ENCODE data around the gene CFAP65.

CFAP65 gene

DNA sequence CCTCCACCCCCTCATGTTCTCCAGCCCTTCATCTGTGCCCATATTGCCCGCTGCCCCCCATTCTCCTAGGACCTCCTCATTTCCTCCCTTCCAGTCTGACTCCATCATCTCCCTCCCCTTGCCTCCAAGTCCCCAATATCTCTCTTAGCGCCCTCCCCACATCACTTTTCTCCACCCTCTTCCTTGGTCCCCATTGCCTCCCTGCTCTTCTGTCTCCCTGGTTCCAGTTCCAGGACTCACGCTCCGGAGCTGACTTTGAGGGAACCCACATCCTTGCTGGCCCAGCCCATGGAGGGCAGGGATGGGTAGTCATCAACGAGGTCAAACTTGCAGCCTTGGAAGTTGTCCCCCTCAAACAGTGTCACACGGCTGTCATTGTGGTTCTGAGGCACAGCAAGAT is 50.7 kb downstream of the CFAP65 start:
- no peak for DNase-seq

DNA sequence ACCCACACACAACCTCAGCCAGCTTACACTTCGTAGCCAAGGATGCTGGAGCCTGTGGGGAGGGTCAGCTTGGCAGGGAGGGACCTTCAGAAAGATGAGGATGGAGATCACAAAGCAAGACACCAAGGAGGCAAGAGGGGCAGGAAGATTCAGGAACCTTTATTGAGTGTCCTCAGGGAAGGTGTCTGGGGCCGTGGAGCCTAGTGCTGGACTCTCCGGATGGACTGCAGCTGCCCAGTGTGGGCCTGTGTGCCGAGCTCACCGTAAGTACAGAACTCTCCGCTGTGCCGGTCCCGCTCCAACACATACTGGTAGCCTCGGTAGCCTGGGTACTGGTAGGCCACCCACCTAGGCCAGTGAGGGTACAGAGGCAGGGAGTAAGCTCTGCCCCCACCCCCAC is 51.3 kb downstream of the CFAP65 start:
- no peak for DNase-seq

DNA sequence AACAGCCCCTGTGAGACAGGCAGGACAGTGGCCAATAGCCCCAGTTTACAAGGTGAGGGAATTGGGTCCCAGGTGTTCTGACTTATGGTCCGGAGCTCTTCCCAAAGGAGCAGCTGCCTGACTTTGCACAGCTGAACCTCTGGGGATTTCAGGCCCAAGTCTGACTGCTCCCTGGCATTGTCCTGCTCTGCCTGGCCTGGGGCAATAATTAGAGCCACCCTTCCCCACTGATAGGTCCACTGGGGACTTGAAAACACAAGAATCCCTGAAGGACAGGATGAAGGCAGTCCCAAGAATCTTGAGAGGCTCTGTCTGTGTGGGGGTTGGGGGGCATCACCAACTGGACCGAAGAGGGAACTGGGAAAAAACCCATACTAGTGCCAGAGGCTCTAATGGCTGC is 52.7 kb downstream of the CFAP65 start:
- no peak for DNase-seq

DNA sequence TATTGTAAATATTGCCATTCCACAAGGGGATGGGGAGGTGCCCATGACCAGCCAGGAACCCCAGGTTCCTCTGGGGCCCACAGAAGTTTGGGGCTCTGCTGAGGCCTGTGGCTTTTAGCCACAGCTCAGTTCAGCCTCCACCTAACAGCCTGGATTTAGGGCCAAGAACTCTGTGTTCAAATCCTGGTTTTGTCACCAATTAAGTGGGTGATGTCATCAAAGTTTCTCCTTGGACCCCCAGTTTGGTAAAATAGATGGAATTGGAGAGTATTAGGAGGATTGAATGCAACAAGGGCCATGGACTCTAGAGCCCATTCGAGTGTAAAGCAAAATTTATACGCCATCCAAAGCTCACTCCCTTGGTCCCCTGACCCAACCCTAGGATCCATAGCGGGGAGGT is 53.2 kb downstream of the CFAP65 start:
- DNase-seq: no peak

DNA sequence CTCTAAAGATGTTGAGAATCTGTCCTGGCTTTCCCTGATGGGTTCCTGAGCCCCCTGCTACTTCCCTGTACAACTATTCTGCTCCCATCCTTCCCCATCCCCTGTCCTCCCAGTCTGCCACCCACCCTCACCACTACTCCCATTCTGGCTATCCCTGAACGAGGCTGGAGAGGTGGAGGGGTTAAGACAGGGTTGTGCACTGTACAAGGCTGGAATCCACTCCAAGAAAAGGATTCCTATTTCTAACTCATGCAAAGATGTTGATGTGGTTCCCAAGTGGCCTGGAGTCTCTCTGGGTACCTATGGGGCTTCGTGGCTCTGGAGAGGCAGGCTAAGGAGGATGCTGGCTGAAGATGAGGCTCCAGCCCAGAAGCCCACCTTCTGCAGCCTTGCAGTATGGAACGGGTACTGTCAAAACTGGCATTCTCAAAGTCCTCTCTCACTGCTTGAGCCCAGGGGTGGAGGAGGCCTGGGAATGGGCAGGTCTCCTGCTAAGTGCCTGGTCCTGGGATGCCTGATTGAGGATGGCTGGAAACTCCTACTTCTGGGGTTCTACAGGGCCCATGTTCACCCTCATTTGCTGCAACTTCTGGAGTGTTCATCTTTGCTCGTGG is 55.1 kb downstream of the CFAP65 start:
- no peak for DNase-seq

DNA sequence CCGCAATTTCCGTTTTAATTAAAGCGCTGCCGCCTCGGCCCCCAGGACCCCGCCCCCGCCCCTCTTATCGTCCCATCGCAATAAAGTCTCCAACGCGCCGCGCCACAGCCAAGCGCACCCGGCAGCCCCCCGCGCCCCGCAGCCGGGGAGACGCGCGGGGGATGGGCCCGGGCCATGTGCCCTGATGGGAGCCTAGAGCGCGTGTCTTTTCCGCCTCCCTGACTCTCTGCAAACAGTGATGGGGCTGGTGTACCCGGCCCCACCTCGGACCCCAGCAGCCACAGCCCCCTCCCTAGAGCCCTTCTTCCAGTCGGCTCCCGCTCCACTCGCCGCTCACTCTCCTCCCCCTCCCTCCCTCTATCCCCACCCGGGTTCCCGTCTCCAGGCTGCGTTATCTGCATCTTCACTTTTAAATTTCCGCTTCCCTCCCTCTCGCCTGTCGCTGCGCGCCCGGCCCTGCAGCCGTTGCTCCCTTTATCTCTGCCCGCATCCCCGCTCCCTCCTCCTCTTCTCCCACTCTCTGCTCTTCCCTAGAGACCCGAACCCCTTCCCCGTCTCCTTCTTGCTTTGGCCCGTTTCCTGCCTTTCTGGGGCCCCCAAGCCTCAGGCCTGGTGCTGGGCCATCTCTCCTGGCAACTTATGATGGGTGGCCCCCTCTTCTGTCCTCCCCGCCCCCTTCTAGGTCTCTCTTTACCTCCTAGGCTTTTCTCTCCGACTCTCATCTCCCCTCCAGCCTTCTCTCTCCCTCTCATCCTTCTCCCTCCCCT is 55.8 kb downstream of the CFAP65 start:
- no peak for DNase-seq

DNA sequence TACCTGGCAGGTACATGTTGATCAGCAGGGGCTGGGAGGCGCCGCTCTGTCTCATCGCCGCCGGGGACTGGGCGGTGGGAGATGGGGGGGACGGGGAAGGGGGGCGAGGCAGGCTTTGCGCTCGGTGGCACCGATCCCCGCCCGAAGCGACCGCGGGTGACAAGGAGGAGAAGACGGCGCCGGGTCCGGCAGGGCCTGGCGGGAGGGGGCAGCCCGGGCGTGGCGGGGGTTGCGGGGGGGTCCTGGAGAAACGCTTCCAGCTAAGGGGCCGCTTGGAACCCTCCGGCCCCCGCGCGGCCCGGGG is 56.3 kb downstream of the CFAP65 start, which contains the start of gene FEV:
Gene FEV, minus strand, starts transcription at position 164 of the 304 bp plus-strand sequence. Its CDS starts 109 bp downstream, at position 55.
- no peak for DNase-seq

DNA sequence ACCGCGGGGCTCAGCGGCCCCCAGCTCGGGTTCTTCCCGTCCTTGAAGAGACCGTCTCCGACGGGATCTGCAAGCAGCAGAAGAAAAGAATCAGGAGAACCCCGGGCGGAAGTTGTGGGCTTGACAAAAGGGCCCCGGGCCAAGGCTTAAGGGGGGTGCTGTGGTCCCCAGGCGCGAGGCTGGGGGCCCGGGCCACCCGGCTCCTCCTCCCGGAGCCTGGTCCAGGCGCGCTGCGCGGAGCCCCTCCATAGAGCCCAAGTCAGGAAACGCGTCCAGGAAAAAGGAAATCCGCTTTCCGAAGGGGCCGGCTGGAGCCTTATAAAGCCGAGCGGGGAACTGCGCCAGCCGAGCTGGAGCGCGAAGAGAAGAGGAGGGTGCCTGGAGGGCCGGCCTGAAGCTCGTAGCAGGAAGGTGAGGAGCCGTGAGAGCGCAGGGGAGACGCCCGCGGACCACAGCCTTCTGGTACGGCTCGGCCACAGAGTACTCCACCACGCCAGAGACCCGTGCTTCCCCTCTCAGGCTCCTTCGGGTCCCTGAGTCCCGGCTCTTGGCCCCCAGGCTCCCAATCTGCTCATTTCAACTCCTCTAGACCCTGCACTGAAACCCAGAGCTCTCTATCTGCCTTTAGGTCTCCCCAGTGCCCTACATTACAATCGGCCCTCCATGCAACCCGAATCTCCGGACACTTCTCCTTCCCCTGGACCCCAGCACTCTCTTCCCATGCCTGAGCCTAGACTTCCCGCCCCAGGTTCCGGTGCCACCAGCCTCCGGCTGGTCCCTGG is 56.9 kb downstream of the CFAP65 start:
- no peak for DNase-seq

DNA sequence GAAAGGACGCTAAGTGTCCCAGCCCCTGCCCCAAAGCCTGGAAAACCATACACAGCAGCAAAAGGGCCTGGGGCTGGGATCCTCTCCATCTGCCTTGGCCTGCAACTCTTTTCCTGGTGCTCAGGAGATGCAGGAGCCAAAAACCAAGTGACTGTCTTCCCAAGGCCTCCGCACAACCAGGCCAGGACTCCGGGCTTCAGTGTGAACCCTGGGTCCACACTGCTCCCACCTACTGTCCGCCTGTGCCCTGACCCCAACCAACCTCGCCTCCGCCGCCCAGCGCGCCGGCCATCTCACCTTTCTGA is 57.4 kb downstream of the CFAP65 start:
- DNase-seq: no peak

DNA sequence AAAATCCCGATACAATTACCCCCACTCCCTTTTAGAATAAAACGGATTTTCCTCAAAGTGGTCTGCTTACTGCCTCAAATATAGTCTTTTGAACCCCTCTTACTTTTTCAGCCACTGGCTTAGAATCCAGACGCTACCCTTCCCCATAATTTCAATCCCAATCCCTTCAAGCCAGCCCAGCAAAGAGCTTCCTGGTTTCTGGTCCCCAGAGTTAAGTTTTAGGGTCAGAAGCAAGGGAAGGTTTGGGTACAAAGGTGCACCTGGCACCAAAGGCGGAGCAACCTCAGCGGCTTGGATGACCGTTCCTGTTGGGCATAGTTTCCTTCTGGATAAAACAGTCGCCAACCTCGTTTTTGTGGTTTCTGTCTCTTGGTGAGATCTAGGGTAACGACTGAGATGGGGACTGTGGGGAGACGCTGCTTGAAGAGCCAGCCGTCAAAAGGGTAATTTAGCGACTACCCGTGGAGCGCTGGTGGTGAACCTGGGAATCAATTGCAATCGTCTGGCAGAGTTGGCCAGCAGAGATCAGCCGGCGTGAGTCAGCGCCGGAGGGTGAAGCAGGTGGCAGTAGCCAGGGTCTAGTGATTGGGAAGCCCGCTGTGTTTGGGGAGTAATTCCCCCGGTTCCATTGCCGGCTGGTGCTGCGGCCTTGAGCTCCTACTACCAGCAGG is 57.9 kb downstream of the CFAP65 start:
- DNase-seq: no peak

DNA sequence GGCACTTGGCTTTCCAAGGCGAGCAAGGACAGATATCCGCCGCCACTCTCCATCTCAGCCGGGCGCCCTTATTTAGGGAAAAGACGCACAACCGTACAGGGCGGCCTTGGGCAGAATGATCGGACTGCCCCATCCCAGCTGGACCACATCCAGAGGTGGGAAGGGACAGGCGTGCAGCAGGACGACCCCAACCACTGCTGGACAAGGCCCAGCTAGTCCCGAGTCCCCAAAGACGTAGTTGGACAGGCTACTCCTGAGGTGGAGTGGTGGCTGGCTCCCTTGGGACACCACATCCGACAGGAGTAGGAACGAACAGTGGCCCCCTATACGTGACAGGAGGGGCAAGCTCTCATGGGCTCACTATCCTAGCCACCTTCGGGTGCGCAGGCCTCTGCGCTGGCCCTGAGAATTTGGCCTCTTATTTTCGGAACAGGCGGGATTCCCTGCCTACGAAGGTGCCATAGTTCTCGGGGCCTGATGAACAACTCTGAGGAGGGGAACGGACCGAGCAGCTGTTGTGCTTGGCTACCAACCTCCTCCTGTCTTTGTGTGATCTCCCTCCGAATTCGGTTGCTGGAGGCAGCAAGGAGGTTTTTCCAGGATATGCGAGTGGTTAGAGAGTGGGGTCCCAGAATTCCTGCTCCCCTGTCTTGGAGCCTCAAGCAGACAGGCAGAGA is 58.6 kb downstream of the CFAP65 start:
- no peak for DNase-seq

DNA sequence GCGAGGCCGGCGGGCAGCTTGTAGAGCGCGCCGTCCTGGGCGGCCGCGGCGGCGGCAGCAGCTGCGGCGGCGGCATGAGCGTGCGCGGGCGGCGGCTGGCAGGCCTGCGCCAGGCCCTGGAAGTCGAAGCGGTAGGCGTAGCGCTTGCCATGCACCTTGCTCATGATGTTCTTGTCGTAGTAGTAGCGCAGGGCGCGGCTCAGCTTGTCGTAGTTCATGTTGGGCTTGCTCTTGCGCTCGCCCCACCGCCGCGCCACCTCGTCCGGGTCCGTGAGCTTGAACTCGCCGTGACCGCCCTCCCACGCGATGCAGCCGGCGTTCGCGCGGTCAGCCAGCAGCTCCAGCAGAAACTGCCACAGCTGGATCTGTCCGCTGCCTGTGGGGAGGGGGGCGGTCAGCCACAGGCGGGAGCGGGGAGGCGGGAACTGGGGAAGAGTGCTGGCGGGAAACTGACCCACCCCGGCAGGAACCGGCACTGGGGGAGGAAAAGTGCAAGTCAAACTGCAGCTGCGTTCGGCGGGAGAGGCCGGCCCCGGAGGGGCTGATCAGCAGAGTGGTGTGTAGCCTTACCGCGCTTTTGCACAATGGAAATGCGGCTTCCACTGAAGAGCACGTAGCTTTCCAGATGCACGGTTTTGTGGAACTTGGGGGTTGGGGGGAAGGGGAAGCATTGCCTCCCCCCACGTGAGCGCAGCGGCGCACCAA is 59.3 kb downstream of the CFAP65 start:
- no peak for DNase-seq

DNA sequence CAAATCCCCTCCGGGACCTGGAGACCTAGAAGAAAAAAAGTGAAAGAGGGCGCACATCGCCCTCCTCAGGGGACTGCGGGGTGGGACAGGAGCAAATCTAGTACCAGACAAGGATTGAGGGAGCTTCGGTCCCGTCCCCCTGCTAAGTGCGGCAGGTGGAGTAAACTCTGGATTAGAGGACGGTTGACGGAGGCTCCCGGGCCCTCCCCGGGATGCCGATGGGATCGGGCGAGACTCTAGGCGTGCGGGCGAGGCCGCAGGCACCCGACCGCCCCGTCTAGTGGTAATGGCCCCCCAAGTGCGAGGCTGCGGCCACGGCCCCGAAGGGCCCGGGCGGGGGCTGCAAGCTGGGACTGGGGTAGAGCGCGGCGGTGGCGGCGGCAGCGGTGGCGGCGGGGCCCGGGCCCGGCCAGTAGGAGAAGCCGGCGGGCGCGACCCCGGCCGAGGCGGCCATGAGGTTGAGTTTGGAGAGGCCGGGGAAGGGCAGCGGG is 59.9 kb downstream of the CFAP65 start:
- DNase-seq: no peak

DNA sequence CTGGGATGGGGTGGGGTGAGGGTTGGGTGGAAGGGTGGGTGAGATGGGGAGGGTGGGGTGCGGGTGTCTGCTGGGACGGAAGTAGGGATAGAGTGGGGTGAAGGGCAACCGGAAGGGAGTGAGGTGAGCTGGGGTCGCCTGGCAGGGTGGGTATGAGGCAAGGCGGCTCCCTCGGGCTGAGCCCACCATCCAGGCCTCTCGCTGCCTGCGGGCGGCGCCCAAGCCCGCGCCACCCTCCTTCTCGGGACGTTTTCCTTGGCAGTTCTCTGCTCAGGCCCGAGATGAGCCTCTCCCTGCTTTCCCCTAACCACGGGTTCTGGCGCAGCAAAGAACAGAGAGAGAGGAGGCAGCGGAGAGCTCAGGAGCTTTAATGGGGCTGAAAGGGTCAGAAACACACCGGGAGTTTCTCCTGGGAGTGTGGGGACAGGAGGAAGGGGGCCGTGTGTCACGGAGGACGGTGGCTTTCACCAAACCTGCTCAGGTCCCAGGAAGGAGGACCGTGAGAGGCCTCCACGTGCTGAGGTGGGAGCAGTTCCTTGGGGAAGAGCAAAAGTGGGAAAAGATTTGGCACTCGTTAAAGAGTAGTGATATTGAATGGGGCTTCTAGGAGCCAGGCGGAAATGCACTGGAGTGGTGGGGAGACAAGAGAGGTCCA is 60.5 kb downstream of the CFAP65 start:
- no peak for DNase-seq

DNA sequence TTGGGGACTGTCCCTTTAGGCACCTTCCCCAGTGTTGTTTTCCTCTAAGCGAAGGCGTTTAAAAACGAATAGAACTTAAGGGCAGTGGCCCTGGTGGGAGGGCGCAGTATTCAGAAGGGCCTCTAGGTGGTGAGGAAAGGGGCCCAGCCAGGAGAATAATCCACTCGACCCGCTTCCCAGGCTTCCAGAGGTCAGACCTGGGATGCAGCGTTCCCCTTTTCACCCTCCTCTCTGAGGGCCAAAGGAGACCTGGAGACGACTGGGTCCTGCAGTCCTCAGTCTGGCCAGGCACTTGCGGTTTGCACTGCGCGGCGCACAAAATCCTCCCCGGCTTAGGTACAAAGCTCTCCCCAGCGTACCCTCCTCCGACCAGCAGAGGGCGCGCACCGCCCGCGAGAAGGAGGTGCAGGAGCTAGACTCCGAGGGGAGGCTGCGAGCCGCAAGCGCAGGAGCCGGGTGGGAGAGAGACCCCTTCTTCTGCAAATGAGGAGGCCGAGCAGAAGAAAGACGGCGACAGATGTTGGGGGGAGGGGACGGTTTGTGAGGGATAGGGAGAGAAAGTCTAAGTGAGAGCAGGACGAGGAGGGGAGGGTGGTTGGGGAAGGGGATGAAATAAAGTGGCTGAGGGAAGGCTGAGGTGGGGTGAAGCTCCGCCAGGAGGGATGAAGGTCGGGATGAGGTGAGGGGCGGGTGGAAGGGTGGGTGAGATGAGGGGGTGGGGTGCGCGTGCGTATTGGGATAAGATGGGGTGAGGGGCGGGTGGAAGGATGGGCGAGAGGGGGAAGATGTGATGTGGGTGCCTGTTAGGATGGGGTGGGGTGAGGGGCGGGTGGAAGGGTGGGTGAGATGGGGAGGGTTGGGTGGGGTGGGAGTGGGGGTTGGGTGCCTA is 61.2 kb downstream of the CFAP65 start:
- peak; percentile 25 to 58 for DNase-seq

DNA sequence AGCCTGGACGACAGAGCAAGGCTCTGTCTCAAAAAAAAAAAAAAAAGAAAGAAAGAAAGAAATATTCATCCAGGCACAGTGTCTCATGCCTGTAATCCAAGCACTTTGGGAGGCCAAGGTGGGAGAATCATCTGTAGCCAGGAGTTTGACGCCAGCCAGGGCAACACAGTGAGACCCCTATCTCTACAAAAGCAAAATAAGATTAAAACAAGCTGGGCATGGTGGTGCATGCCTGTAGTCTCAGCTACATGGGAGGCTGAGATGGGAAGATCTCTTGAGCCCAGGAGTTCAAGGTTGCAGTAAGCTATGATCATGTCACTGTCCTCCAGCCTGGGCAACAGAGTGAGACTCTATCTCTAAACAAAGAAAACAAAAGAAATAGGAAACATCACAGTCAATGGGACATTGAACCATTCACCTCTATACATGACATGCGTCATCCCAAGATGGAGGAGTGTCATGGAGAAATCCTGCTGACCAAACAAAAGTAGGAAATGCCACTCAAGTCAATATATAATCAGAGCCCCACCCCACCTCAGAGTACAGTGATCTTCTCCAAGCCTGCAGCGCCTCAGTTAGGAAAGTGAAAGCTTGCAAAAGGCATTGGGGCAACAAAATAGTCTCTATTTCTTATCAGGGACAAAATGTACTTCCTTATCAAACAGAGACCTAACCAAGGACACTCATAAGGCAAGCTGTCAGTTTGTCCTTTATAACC is 66.1 kb downstream of the CFAP65 start:
- DNase-seq: no peak

DNA sequence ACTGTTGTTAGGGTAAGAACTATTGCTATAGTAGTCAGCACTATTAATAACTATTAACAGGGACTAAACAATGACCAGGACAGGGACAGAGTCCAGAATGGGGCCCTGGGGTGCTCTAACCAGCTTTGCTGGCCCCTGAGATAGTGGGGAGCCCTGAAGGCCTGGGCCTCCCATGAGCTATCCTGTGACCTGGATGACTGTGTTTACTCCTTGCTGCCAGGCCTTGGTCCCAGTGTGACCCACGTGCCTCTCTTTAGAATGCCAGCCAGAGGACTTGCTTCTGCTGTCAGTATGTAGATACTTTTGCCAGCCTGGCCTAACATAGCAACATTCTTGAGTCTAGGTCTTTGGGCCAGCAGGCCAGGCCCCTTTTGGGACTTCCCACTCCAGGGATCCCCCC is 70.4 kb downstream of the CFAP65 start:
- DNase-seq: no peak

DNA sequence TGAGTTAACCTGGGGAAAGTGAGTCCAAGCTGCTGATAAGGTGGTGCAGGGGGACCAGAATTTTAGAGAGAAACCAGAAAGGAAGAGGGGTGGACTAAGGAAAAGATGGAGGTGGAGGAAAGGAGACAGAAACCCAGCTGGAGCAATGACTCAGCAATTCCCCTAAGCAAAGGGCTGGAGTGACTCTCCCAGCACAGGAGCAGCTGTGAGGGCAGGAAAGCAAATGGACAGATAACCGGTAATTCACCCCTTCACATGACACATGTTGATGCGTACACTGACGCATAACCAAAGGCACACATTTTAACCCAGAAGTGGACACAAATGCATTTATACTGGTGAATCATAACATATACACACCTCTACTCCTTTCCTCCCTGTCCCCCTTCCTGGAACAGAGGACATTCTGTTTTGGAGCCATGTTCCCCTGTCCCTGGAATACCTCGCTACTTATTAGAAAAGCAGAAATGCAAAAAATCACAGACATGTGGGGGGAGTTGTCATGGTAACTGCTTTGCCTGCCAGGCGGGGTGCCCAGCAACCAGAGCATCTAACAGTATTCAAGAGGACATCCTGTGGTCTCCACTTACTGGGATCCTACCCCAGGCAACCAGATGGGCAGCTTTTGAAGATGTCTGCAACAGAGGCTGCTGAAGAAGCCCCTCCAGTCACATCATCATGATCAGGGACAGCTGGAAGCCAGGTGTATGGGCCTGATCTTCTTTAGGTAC is 77.1 kb downstream of the CFAP65 start:
- DNase-seq: no peak

DNA sequence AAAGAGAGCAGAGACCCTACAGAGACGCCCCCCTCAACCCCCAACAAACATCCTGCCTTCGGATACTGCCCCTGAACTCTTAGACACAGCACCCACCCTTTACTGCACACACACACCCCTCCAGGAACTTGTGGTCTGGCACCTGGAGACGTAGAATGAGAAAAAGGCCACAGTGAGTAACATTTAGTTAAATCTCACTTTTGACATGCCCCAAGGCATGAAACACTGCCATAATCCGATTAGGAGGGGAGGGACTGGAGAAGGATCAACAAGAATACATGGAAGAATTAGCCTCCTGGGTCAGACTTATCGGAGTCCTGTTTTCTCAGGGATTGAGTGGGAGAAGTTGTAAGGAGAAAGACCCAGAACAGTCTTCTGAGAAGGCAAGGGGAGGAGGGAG is 77.7 kb downstream of the CFAP65 start:
- DNase-seq: no peak
